Kidney epithelial cell (primary cell): ENCODE data around the gene AGBL4. TPM values are rescaled to one million over a fixed set of nuclear protein-coding genes. Genes with fewer than 3 reads are reported as not detected.

Source experiments
- DNase-seq: peaks from one replicate; pipeline ENCODE4 v3.0.0-alpha.2; 2010; ENCODE audit warnings: low read depth
- H3K27me3 ChIP-seq: 2 replicates; pipeline ENCODE4 v1.6.0; 2011; ENCODE audit warnings: low read length; ENCODE audit not compliant: control insufficient read depth, insufficient read depth
- H3K36me3 ChIP-seq: 2 replicates; pipeline ENCODE4 v1.5.1; 2011; ENCODE audit warnings: low read length; ENCODE audit not compliant: control insufficient read depth, insufficient read depth
- H3K4me3 ChIP-seq: 2 replicates; pipeline ENCODE4 v1.5.1; 2011; ENCODE audit warnings: low read depth, mild to moderate bottlenecking, control low read depth, low read length
- CTCF ChIP-seq: IDR thresholded peaks from 2 replicates; pipeline ENCODE4 v1.5.1; 2011; ENCODE audit warnings: mild to moderate bottlenecking, moderate library complexity, low read length, control low read depth, inconsistent platforms; ENCODE audit not compliant: insufficient read depth, poor library complexity, severe bottlenecking
- total RNA-seq: library from RNA; depleted of rRNA; stranded (reverse); fragments of >200 nt; gene quantifications from 2 replicates; pipeline ENCODE4 v1.2.3, GENCODE V29; 2015

AGBL4 gene
- total RNA-seq, 1 donor from 2014 or later, result not detected

- no peak overlapping the region for H3K4me3 ChIP-seq
- H3K27me3 ChIP-seq, result no peaks in the 10 kb centered on the region
- no peak for TF ChIP-seq CTCF
- DNase-seq, result no peak
- no peaks in the 10 kb centered on the region for H3K36me3 ChIP-seq
Measured at GRCh38 chr1:48596046-48596445, 1427.7 kb downstream of the AGBL4 start.

- no peaks in the 10 kb centered on the region for H3K36me3 ChIP-seq
- no peak for TF ChIP-seq CTCF
- DNase-seq, result no peak
- no peak overlapping the region for H3K4me3 ChIP-seq
- no peaks in the 10 kb centered on the region for H3K27me3 ChIP-seq
Measured at GRCh38 chr1:48595613-48596012, 1428.1 kb downstream of the AGBL4 start.

- no peak for TF ChIP-seq CTCF
- H3K27me3 ChIP-seq, result no peaks in the 10 kb centered on the region
- H3K4me3 ChIP-seq, result no peak overlapping the region
- no peak for DNase-seq
- no peaks in the 10 kb centered on the region for H3K36me3 ChIP-seq
Measured at GRCh38 chr1:48592330-48592729, 1431.4 kb downstream of the AGBL4 start.

GRCh38 chr1:48591181-48591580 is 1432.6 kb downstream of the AGBL4 start:
- Histone ChIP-seq H3K4me3 (no peak overlapping the region), H3K27me3 (no peaks in the 10 kb centered on the region), H3K36me3 (no peaks in the 10 kb centered on the region)
- DNase-seq, result no peak
- TF ChIP-seq CTCF, result no peak

- TF ChIP-seq CTCF, result no peak
- no peaks in the 10 kb centered on the region for H3K27me3 ChIP-seq
Measured at GRCh38 chr1:48588061-48588460, 1435.7 kb downstream of the AGBL4 start.

GRCh38 chr1:48582408-48582807 is 1441.3 kb downstream of the AGBL4 start:
- no peaks in the 10 kb centered on the region for H3K27me3 ChIP-seq
- DNase-seq, result no peak
- no peaks in the 10 kb centered on the region for H3K36me3 ChIP-seq
- no peak for TF ChIP-seq CTCF
- H3K4me3 ChIP-seq, result no peak overlapping the region

More at GRCh38 chr1:48588061-48588460, 1435.7 kb downstream of the AGBL4 start:
- no peak for DNase-seq
- Histone ChIP-seq H3K36me3 (no peaks in the 10 kb centered on the region), H3K4me3 (no peak overlapping the region)
